Measurements from ENCODE around the gene PARD3B.

The PARD3B gene

GRCh38 chr2:204901591-204901990 is 356.3 kb downstream of the PARD3B start:
- no peak for DNase-seq

- no peak for DNase-seq
Measured at GRCh38 chr2:204909791-204910190, 364.5 kb downstream of the PARD3B start.

- DNase-seq, result no peak
Measured at GRCh38 chr2:204913312-204913711, 368.0 kb downstream of the PARD3B start.

GRCh38 chr2:204913854-204914464 is 368.7 kb downstream of the PARD3B start:
- DNase-seq, result no peak

- no peak for DNase-seq
Measured at GRCh38 chr2:204914708-204915107, 369.4 kb downstream of the PARD3B start.

GRCh38 chr2:204917089-204917701 is 371.9 kb downstream of the PARD3B start:
- no peak for DNase-seq

GRCh38 chr2:204920776-204921175 is 375.5 kb downstream of the PARD3B start:
- no peak for DNase-seq

GRCh38 chr2:204923957-204924356 is 378.7 kb downstream of the PARD3B start:
- no peak for DNase-seq

- no peak for DNase-seq
Measured at GRCh38 chr2:204931562-204931961, 386.3 kb downstream of the PARD3B start.

GRCh38 chr2:204933735-204934374 is 388.6 kb downstream of the PARD3B start:
- DNase-seq, result no peak

GRCh38 chr2:204944927-204945326 is 399.7 kb downstream of the PARD3B start:
- DNase-seq, result no peak

- DNase-seq, result no peak
Measured at GRCh38 chr2:204945376-204945775, 400.1 kb downstream of the PARD3B start.

GRCh38 chr2:204946892-204947291 is 401.6 kb downstream of the PARD3B start:
- DNase-seq, result no peak

- no peak for DNase-seq
Measured at GRCh38 chr2:204947405-204947804, 402.1 kb downstream of the PARD3B start.

GRCh38 chr2:204948024-204948763 is 402.9 kb downstream of the PARD3B start:
- DNase-seq, result no peak

GRCh38 chr2:204948822-204949221 is 403.5 kb downstream of the PARD3B start:
- no peak for DNase-seq

- no peak for DNase-seq
Measured at GRCh38 chr2:204950695-204951346, 405.5 kb downstream of the PARD3B start.

GRCh38 chr2:204958371-204958770 is 413.1 kb downstream of the PARD3B start:
- no peak for DNase-seq

- no peak for DNase-seq
Measured at GRCh38 chr2:204964414-204964813, 419.1 kb downstream of the PARD3B start.

- no peak for DNase-seq
Measured at GRCh38 chr2:204966245-204966644, 421.0 kb downstream of the PARD3B start.

- no peak for DNase-seq
Measured at GRCh38 chr2:204967199-204967960, 422.1 kb downstream of the PARD3B start.

- DNase-seq, result no peak
Measured at GRCh38 chr2:204971206-204971907, 426.1 kb downstream of the PARD3B start.
